Measurements from ENCODE around the gene SCCPDH.

The SCCPDH gene

DNA sequence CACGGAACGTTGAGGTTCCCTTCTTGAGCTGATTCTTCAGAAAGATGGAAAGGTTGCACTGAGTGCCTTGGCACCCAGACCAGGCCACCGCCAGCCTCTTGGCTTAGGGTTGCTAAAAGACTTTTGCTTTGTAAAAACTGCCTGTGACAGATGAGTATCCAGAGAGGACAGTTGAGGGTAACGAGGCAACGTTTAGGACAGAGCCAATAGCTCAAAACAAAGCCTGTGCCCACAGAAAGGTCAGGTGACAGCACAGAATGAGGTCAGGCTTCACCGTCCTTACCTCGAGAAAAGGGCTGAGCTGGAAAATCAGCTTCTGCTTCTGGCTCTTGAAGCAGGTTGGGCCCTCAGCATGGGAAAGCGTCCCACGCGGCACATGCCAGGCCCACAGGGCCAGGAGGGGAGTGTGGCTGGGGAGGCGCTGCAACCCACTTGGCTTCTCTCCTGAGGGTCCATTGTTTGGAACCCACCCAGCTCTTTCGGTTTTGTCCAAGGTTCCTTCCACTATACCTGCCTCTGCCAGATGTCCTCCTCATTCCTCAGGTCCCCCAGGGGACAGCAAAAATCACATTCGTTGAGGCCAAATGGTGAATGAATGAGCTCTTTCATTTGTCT is 55.5 kb downstream of the SCCPDH start:
- ATAC-seq (no peak), DNase-seq (no peak)
- Mint-ChIP-seq H3K4me1 (peaks cover 20% of the 10 kb centered on the region), H3K4me3 (no peak overlapping the region), H3K36me3 (ENCODE audit: low read depth) (peaks cover 9% of the 10 kb centered on the region), H3K27ac (no peak overlapping the region), H3K27me3 (no peaks in the 10 kb centered on the region), H3K9me3 (no peaks in the 10 kb centered on the region)

DNA sequence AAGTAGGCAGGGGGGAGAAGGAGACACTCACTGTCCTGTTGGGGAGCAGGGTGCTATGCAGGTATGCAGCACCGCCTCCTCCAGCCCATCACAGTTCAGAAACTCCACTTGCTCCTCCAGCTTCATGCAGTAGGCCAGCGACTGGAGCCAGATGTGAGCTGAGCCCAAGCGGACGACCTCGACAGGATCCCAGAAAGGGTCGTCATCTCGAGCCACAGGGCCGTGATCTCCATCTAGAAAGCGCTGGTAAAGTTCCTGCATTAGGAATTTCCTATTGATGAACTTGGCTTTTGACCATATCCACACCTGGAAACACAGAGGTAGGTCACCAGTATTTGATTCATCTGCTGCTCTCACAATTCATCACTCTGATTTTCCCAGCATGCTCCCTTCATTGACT is 56.1 kb downstream of the SCCPDH start:
- H3K27me3 Mint-ChIP-seq: no peaks in the 10 kb centered on the region
- no peak for DNase-seq
- no peaks in the 10 kb centered on the region for H3K9me3 Mint-ChIP-seq
- H3K27ac Mint-ChIP-seq: no peak overlapping the region
- peaks cover 26% of the 10 kb centered on the region for H3K4me1 Mint-ChIP-seq
- peaks cover 9% of the 10 kb centered on the region for H3K36me3 Mint-ChIP-seq (ENCODE audit: low read depth)
- no peak for ATAC-seq
- no peak overlapping the region for H3K4me3 Mint-ChIP-seq

DNA sequence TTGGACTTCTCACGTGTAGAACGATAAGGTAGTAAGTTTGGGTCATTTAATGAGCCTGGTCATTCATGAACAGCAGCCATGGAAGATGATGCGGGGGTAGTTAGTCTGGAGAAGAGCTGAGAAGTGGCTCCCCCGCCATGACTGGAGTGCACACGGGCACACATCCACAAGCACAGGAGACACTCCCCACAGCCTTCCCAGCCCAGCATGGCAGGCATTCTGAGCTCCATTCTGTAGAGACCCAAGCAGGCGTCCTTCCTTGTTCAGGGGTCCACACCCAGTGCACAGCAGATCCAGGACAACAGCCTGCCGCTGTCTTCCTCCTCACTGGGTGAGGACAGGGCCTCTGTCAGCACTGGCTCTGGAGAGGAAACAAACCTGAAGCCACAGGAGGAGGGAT is 57.0 kb downstream of the SCCPDH start:
- ATAC-seq (no peak), DNase-seq (no peak)
- H3K4me1 Mint-ChIP-seq: peaks cover 26% of the 10 kb centered on the region
- no peak overlapping the region for H3K4me3 Mint-ChIP-seq
- H3K9me3 Mint-ChIP-seq: no peaks in the 10 kb centered on the region
- peaks cover 4% of the 10 kb centered on the region for H3K36me3 Mint-ChIP-seq (ENCODE audit: low read depth)
- H3K27me3 Mint-ChIP-seq: no peaks in the 10 kb centered on the region
- no peak overlapping the region for H3K27ac Mint-ChIP-seq

DNA sequence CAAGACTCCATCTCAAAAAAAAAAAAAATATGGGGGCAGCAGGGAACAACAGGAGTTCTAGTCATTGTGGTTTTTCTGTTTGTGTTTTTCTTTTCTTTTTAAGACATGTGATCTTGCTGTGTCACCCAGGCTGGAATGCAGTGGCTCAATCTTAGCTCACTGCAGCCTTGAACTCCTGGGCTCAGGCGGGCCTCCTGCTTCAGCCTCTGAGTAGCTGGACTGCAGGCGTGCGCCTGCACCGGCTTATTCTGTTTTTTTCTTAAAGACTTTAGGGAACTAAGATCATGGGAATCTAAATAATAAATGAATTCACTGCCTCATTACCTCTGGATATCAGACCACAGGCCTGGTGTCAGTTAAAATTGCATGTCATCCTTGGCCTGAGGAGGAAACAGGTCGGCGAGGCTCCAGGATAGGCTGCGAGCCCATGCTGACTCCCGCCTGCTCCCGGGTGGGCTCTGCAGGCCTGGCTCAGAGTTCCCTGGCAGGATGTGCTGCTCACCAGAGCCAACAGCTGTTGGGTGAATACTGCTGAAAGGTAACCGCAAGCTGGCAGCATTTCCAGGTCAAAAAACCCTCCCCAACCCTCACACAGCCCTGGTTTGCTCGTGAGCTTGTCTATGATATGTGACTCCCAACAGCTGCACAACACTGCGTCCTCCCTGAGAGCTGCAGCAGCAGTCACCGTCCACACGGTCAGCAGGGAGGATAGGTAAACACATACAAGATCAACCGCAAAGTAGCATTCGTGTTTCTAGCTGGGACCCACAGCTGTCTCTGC is 58.1 kb downstream of the SCCPDH start:
- H3K9me3 Mint-ChIP-seq: no peaks in the 10 kb centered on the region
- no peaks in the 10 kb centered on the region for H3K27me3 Mint-ChIP-seq
- DNase-seq (peak; percentile 8), ATAC-seq (peak; percentile 42)
- H3K4me1 Mint-ChIP-seq: peaks cover 26% of the 10 kb centered on the region
- no peak overlapping the region for H3K4me3 Mint-ChIP-seq
- peak overlapping the region; percentile 50 for H3K27ac Mint-ChIP-seq
- peaks cover 3% of the 10 kb centered on the region for H3K36me3 Mint-ChIP-seq (ENCODE audit: low read depth)

GRCh38 chr1:246784621-246785493 is 60.6 kb downstream of the SCCPDH start:
- ATAC-seq (peak; percentile 53), DNase-seq (peak; percentile 14)
- Mint-ChIP-seq H3K27ac (no peak overlapping the region), H3K36me3 (ENCODE audit: low read depth) (peaks cover 3% of the 10 kb centered on the region), H3K9me3 (no peaks in the 10 kb centered on the region), H3K27me3 (peaks cover 4% of the 10 kb centered on the region), H3K4me1 (peaks cover 29% of the 10 kb centered on the region), H3K4me3 (no peak overlapping the region)

GRCh38 chr1:246785494-246786111 is 61.4 kb downstream of the SCCPDH start:
- Mint-ChIP-seq H3K4me3 (no peak overlapping the region), H3K27ac (no peak overlapping the region), H3K36me3 (ENCODE audit: low read depth) (peaks cover under 1% of the 10 kb centered on the region), H3K4me1 (peaks cover 29% of the 10 kb centered on the region), H3K9me3 (no peaks in the 10 kb centered on the region), H3K27me3 (peaks cover 6% of the 10 kb centered on the region)
- DNase-seq (no peak), ATAC-seq (no peak)

DNA sequence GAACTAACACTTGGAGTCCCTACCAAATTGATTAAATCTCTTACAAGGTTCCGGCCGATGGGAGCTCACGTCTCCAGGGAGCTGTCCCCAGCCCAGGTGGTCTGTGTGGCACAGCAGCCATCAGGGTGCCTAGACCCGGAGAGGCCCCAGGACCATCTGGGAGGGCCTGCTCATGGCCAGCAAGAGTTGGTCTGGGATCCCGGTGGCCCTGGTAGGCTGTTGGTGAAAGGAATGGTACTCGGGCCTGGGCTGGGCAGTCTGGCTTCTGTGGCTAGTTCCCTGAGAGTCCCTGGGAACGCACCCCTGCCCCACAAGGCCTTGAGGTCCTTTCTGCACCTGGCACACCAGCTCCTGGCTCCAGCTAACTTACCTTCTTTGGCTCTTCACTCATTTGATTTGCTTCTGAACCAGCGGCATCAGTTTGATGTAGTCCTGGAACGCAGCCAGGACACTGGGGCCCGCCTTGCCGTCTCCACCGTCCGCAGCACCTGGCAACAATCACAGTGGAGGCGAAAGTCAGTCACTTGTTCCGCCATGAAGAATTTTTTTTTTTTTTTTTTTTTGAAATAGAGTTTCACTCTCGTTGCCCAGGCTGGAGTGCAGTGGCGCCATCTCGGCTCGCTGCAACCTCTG is 62.5 kb downstream of the SCCPDH start:
- H3K4me3 Mint-ChIP-seq: no peak overlapping the region
- H3K36me3 Mint-ChIP-seq (ENCODE audit: low read depth): no peaks in the 10 kb centered on the region
- H3K4me1 Mint-ChIP-seq: peaks cover 29% of the 10 kb centered on the region
- H3K27me3 Mint-ChIP-seq: peaks cover 8% of the 10 kb centered on the region
- DNase-seq (no peak), ATAC-seq (no peak)
- H3K27ac Mint-ChIP-seq: no peak overlapping the region
- no peaks in the 10 kb centered on the region for H3K9me3 Mint-ChIP-seq

- no peak overlapping the region for H3K4me3 Mint-ChIP-seq
- DNase-seq (no peak), ATAC-seq (peak; percentile 11)
- peaks cover 19% of the 10 kb centered on the region for H3K4me1 Mint-ChIP-seq
- peaks cover 8% of the 10 kb centered on the region for H3K27me3 Mint-ChIP-seq
- H3K27ac Mint-ChIP-seq: no peak overlapping the region
- no peaks in the 10 kb centered on the region for H3K9me3 Mint-ChIP-seq
- H3K36me3 Mint-ChIP-seq (ENCODE audit: low read depth): no peaks in the 10 kb centered on the region
These were observed 63.7 kb downstream of the SCCPDH start for GRCh38 chr1:246787781-246788513.

DNA sequence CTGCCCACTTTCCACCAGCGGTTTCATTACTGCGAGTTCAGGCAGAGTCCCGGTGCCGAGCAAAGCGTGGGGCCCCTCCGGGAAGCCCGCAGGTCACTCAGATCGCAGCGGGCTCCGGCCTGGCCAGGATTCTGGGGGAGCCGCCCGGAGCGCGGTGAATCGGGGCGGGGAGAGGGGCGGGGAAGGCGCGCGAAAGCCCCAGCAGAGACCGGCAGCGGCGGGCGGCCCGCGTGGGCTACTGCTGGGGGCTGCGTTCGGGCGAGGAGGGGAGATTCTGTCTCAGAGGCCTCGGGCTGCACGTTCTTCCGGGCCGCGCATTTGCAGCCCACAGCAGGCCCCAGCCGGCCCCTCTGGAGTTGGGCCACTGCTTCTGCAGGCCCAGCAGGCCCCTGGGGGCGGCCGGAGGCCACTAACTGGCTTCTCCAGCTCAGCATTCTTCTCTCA is 64.7 kb downstream of the SCCPDH start:
- DNase-seq (no peak), ATAC-seq (no peak)
- Mint-ChIP-seq H3K27me3 (peaks cover 8% of the 10 kb centered on the region), H3K4me1 (peaks cover 13% of the 10 kb centered on the region), H3K27ac (no peak overlapping the region), H3K4me3 (no peak overlapping the region), H3K36me3 (ENCODE audit: low read depth) (no peaks in the 10 kb centered on the region), H3K9me3 (no peaks in the 10 kb centered on the region)

- H3K4me3 Mint-ChIP-seq: no peak overlapping the region
- H3K27me3 Mint-ChIP-seq: peaks cover 8% of the 10 kb centered on the region
These were observed 65.5 kb downstream of the SCCPDH start for GRCh38 chr1:246789454-246790339.

GRCh38 chr1:246790364-246790763 is 66.2 kb downstream of the SCCPDH start:
- Mint-ChIP-seq H3K4me3 (no peak overlapping the region), H3K36me3 (ENCODE audit: low read depth) (no peaks in the 10 kb centered on the region), H3K9me3 (no peaks in the 10 kb centered on the region), H3K27me3 (peaks cover 8% of the 10 kb centered on the region), H3K27ac (no peak overlapping the region), H3K4me1 (peaks cover 3% of the 10 kb centered on the region)
- ATAC-seq (no peak), DNase-seq (no peak)

More at GRCh38 chr1:246789454-246790339, 65.5 kb downstream of the SCCPDH start:
- no peak overlapping the region for H3K27ac Mint-ChIP-seq
- H3K36me3 Mint-ChIP-seq (ENCODE audit: low read depth): no peaks in the 10 kb centered on the region
- no peak for ATAC-seq
- no peak for DNase-seq
- no peaks in the 10 kb centered on the region for H3K9me3 Mint-ChIP-seq
- peaks cover 8% of the 10 kb centered on the region for H3K4me1 Mint-ChIP-seq

DNA sequence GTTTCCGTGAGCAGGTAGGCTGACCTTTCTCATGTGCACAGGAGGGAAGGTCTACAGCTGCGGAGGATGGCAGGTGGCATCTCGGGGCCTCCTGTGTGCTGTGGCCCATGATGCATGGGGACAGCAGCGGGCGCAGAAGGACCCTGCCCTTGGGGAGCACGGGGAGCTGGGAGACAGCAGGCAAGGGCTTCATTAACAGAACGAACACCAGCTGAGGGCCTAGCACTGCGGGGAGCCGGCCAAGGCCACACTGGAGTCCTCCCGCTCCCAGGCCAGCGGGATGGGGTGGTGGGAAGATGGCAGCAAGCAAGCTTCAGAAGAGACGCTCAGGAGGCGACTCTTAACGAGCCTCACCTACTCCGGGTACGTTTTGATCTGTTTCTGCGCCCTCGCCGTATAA is 66.6 kb downstream of the SCCPDH start:
- ATAC-seq: no peak
- DNase-seq: no peak
- no peaks in the 10 kb centered on the region for H3K36me3 Mint-ChIP-seq (ENCODE audit: low read depth)
- H3K9me3 Mint-ChIP-seq: no peaks in the 10 kb centered on the region
- peaks cover 3% of the 10 kb centered on the region for H3K4me1 Mint-ChIP-seq
- peaks cover 8% of the 10 kb centered on the region for H3K27me3 Mint-ChIP-seq
- H3K4me3 Mint-ChIP-seq: no peak overlapping the region
- no peak overlapping the region for H3K27ac Mint-ChIP-seq
